ENCODE measurements around the gene SLC7A1.

The SLC7A1 gene

GRCh38 chr13:29583073-29583785 is 12.3 kb downstream of the SLC7A1 start:
- DNase-seq (ENCODE audit: low spot score) = no peak

- no peak for DNase-seq (ENCODE audit: low spot score)
These were observed 13.3 kb downstream of the SLC7A1 start for GRCh38 chr13:29582171-29582570.

GRCh38 chr13:29581666-29582065 is 13.8 kb downstream of the SLC7A1 start:
- DNase-seq (ENCODE audit: low spot score) = no peak

DNA sequence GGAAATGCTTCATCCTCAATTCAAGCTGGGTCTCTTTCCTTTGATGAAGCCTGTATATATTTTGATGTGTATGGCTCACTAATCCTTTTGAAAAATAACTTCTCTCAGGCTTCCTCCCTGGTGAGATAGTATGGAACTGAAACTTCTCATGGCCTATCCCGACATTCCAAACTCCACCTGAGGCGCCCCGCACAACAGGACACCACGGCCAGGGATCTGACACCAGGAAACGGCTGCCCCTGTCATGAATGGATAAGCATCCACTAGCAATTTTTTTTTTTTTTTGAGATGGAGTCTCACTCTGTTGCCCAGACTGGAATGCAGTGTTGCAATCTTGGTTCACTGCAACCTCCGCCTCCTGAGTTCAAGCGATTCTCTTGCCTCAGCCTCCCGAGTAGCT is 16.4 kb downstream of the SLC7A1 start:
- no peak for DNase-seq (ENCODE audit: low spot score)

- DNase-seq (ENCODE audit: low spot score) = no peak
These were observed 17.0 kb downstream of the SLC7A1 start for GRCh38 chr13:29578300-29579085.

DNA sequence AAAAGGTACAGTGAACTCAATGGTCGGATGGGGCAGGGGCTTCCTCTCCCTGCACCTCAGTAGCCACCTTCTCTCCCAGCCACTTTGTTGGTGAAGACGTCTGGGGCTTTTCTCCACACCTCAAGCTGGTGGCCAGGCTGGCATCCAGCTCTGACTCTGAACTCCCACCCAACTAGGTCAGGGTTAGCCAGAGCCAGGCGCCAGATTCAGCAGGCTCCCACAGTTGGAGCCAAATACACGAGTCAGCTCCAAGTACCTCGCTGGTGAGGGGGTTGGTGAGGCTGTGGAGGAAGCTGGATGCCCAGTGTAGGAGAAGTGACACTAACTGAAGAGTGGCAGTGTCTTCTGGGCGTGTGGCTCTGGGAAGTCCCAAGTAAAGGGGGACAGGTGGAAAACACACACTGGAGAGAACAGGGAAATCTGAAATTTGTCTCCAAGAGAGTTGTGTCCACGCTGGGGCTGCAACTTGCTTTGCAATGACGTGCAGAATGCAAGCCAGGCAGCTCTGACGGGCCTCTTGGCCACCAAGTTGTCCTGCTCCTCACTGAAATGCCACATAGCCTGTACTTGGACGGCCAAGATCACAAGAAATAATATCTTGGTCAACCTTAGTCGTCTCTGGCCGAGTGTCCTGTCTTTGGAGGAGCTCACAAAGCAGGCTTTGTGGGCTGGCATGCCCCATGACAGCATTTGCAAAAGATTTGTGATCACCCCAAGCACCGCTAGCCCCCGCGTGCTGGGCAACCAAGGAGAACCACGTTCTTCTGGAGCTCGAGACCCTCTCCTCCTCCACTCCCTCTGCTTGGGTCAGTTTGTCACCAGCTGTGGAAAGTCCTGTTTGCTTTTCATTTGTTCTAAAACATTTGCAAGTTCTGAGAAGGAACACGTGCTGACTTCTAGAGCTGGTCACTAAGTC is 18.1 kb downstream of the SLC7A1 start:
- no peak for DNase-seq (ENCODE audit: low spot score)

DNA sequence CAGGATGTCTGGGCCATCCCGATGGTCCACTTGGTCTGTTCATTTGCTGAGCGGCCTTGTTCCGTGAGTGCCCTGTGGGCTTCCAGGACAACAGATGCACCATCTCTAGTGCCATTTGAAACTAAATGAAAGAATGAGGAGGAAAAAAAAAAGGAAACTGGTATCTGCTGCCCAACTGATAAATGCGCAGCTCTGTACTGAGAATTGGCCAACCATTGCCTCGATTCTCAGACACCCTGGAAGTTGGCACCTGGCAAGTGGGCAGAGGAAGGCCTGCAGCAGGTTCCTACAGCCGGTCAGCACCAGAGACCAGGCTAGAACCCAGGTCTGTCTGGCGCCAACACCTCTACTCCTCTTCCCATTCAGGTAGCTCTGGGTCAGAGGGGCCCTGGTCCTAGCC is 18.9 kb downstream of the SLC7A1 start:
- DNase-seq (ENCODE audit: low spot score) = no peak

GRCh38 chr13:29575098-29575497 is 20.4 kb downstream of the SLC7A1 start:
- DNase-seq (ENCODE audit: low spot score) = no peak

- no peak for DNase-seq (ENCODE audit: low spot score)
These were observed 22.3 kb downstream of the SLC7A1 start for GRCh38 chr13:29573190-29573589.

GRCh38 chr13:29572575-29572974 is 22.9 kb downstream of the SLC7A1 start:
- DNase-seq (ENCODE audit: low spot score) = no peak

DNA sequence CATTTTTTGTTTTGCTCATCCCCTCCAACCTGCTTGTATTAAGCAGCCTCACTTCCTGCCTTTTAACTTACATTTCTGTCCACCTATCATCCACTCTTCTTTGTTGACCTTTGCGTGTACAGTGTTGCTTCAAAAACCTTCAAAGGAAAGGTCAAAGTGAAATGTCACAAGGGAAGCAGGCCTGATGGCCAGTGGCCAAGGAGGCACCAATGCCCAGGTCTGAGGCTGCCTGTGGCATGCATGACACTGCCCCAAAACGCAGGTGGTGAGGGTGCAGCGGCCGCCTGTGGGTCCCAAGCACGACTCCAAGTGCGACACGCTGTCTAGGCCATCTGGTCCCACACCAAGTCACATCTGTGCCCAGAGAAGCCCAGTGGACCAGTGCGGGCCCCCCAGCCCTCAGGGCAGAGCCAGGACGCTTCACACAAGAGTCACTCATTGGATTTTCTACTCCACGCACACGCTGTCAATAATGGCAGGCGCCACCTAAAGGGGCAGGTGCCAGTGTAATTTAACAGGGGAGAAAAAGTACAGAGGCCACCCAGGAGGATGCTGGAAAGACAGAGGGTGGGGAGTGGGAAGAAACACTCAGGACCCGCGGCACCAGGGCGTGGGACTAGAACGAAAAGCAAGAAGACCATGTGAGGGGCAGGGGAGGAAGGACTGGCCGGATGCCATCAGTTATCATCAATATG is 23.5 kb downstream of the SLC7A1 start:
- DNase-seq (ENCODE audit: low spot score) = no peak

DNA sequence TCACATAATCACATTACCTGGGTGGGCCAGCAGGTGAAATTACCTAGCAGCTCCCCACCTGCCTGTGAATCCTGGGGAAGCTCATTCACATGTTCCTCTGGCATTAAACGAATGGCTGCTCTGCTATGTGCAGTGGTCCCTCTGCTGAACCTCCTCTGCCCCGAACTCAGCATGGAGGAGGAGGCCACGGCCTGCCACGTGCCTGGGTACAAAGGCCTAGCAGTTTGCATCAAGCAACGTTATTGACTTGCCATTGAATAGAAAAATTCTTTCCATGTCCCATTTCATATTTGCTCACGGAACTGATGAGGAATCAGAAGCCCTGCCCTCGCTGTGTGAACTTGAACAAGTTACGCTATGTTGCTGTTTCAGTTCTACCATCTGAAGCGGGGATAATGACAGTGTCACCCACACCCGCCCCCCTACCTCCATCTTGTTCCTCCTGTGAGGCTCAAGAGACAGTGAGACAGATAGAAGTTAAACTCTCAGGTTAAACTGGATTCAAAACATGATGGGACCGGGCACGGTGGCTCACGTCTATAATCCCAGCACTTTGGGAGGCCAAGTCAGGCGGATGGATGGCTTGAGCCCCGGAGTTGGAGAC is 25.3 kb downstream of the SLC7A1 start:
- DNase-seq (ENCODE audit: low spot score) = no peak

GRCh38 chr13:29569253-29570050 is 26.0 kb downstream of the SLC7A1 start:
- no peak for DNase-seq (ENCODE audit: low spot score)

DNA sequence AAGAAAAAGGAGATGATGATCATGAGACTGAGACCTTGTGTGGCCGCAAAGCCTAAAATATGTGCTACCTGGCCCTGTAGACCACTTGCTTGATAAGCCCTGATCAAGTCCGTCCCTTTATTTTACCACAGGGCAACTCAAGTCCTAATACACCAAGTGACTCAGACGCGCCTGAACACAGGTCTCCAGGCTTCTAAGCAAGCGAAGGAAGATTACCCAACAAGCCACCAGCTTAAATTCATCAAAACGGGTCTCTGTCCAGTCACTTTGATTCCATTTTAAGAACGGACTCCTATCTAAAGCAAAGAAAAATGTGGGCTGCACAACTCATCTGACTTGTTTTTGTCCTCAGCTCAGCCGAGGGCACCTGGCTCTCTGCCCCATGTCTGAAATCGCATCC is 26.8 kb downstream of the SLC7A1 start:
- DNase-seq (ENCODE audit: low spot score) = no peak

DNA sequence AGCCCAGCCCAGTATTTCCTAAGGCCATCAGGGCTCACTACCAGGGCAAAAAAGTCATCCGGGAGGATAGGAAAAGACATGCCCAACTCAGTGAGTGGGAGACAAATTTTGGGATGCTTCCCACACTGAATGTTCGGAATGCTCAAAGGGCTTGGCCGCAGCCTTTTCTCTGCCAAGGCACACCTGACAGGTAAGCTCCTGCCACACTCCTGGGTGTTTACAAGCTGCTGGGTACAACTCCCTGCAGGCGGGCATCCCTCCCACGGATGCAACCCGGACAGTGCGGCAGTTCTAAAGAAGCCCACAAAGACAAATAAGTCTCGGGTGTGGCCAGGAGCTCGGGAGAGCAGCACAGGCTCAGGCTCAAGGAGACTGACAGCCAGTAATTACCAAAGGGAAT is 28.1 kb downstream of the SLC7A1 start:
- DNase-seq (ENCODE audit: low spot score) = no peak

DNA sequence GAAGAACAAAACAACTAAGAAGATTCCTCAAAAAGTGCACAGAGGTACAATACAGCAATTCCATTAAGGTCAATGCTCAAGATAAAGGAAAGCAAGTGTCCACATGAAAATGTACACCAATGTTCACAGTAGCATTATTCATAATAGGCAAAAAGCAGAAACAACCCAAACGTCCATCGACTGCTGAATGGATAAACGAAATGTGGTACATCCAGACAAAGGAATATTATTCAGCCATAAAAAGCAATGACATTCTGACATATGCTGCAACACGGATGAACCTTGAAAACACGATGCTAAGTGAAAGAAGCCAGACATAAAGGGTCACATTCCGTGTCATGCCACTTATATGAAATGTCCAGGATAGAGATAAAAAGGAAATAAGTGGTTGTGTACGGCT is 29.3 kb downstream of the SLC7A1 start:
- DNase-seq (ENCODE audit: low spot score) = no peak

GRCh38 chr13:29564818-29565217 is 30.7 kb downstream of the SLC7A1 start:
- DNase-seq (ENCODE audit: low spot score) = no peak

DNA sequence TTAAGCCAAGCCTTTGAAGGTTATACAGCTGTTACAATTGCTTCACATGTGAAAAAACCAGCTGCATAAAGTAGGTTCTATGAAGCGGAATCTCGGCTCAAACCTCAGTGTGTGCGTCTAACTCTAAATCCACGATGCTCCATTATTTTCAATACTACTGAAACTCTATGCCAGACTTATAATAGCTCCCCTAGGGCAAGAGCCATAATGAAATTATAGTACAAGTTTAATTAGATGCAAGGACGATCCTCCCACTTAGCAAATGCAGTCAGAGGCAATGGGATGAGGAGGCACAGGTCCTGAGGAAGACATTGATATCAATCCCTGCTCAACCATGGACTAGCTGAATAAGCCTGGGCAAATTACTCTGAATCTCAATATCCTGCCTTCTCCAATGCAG is 31.1 kb downstream of the SLC7A1 start:
- no peak for DNase-seq (ENCODE audit: low spot score)

GRCh38 chr13:29563941-29564340 is 31.5 kb downstream of the SLC7A1 start:
- no peak for DNase-seq (ENCODE audit: low spot score)

- DNase-seq (ENCODE audit: low spot score) = no peak
These were observed 32.6 kb downstream of the SLC7A1 start for GRCh38 chr13:29562786-29563438.
